Esophagus muscularis mucosa (tissue), 4 donors: ENCODE results near the gene CNNM4.
A peak's percentile ranks its signal among the peaks of the same experiment; 100 is the strongest.

Experiments
- EP300 ChIP-seq: sonication (generic); formaldehyde crosslinking; IDR thresholded peaks from one replicate; pipeline ENCODE4 v1.6.1; 2017; ENCODE audit warnings: antibody characterized with exemption
- POLR2A ChIP-seq: fragments of 450-650 bp; IDR thresholded peaks from one replicate; pipeline ENCODE4 v1.6.1; 2017; ENCODE audit warnings: antibody characterized with exemption, moderate library complexity, mild to moderate bottlenecking, low read depth
- POLR2AphosphoS5 ChIP-seq, 2 donors: sonication (generic); formaldehyde crosslinking; IDR thresholded peaks; one replicate each; pipeline ENCODE4 v1.6.1; 2017; ENCODE audit warnings: antibody characterized with exemption in 2 of 2
- TF ChIP-seq, protein P1 (sequence below), 3 experiments: fragments of 200-600 bp in 2 of 3; fragments of 450-650 bp in 1 of 3; sonication (generic) in 2 of 3; IDR thresholded peaks; one replicate each; pipeline ENCODE4 v1.5.1; 2017 to 2019; ENCODE audit warnings: antibody characterized with exemption in 3 of 3, mild to moderate bottlenecking in 2 of 3, moderate library complexity in 1 of 3

GRCh38 chr2:96832754-96833507, 72.2 kb downstream of the CNNM4 start:
- TF ChIP-seq, protein P1, sequence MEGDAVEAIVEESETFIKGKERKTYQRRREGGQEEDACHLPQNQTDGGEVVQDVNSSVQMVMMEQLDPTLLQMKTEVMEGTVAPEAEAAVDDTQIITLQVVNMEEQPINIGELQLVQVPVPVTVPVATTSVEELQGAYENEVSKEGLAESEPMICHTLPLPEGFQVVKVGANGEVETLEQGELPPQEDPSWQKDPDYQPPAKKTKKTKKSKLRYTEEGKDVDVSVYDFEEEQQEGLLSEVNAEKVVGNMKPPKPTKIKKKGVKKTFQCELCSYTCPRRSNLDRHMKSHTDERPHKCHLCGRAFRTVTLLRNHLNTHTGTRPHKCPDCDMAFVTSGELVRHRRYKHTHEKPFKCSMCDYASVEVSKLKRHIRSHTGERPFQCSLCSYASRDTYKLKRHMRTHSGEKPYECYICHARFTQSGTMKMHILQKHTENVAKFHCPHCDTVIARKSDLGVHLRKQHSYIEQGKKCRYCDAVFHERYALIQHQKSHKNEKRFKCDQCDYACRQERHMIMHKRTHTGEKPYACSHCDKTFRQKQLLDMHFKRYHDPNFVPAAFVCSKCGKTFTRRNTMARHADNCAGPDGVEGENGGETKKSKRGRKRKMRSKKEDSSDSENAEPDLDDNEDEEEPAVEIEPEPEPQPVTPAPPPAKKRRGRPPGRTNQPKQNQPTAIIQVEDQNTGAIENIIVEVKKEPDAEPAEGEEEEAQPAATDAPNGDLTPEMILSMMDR (IDR thresholded peaks at IDR 0.05), result no peak
- TF ChIP-seq EP300 (no peak), POLR2AphosphoS5 (IDR thresholded peaks at IDR 0.05) (peak in 1 of 2 donors; percentile 35), POLR2A (no peak)
